H1 (cell line): ENCODE measurements around the gene POMZP3. TPM values are rescaled to one million over a fixed set of nuclear protein-coding genes. Genes with fewer than 3 reads are reported as not detected.
"Not testable (repeated sequence)": the region's sequence is repeated elsewhere in the genome, so short reads cannot be mapped to it uniquely, and the experiment has no call there.

ENCODE experiments used
- CTCF ChIA-PET: fragments of 300-600 bp; sonication (Branson Sonifier 250); formaldehyde crosslinking; loops from one replicate; lab custom pipeline; 2021; ENCODE audit not compliant: partially characterized antibody; lab: Charles Lee
- POLR2A ChIA-PET: fragments of 300-600 bp; sonication (Branson Sonifier 250); formaldehyde crosslinking; loops from one replicate; lab custom pipeline; 2021; ENCODE audit warnings: inconsistent platforms; ENCODE audit not compliant: partially characterized antibody; lab: Charles Lee
- DNase-seq, 2 experiments: peaks; one replicate each; pipeline versions ENCODE4 v3.0.0 to v3.0.0-alpha.2; 2010 to 2022; ENCODE audit warnings: low spot score in 2 of 2, low read depth in 1 of 2, mixed read lengths in 1 of 2
- FAIRE-seq: peaks from 2 replicates; lab custom pipeline; 2011; peaks lifted over from hg19 to GRCh38; lab: Jason Lieb, UNC
- H2AFZ ChIP-seq: 2 replicates; pipeline ENCODE4 v1.8.1; 2012; ENCODE audit warnings: low read length, inconsistent platforms
- H2AK5ac ChIP-seq: 2 replicates; pipeline ENCODE4 v1.6.1; 2013; ENCODE audit warnings: low read depth, low read length
- H2BK120ac ChIP-seq: replicated peaks from 2 replicates; pipeline ENCODE3; 2013; ENCODE audit warnings: low read depth, low read length, inconsistent platforms
- H2BK12ac ChIP-seq: 2 replicates; pipeline ENCODE4 v1.6.1; 2013; ENCODE audit warnings: low read depth, low read length
- H2BK15ac ChIP-seq: 2 replicates; pipeline ENCODE4 v1.6.1; 2013; ENCODE audit warnings: low read length
- H2BK20ac ChIP-seq: 2 replicates; pipeline ENCODE4 v1.6.1; 2013; ENCODE audit warnings: low read length
- H2BK5ac ChIP-seq: 2 replicates; pipeline ENCODE4 v1.6.1; 2013; ENCODE audit warnings: low read depth, low read length
- H3K14ac ChIP-seq: 2 replicates; pipeline ENCODE4 v1.6.1; 2013; ENCODE audit warnings: inconsistent platforms; ENCODE audit not compliant: insufficient read length
- H3K18ac ChIP-seq: 2 replicates; pipeline ENCODE4 v1.6.1; 2013; ENCODE audit warnings: low read length; ENCODE audit errors: extremely low read depth
- H3K23ac ChIP-seq: 2 replicates; pipeline ENCODE4 v1.6.1; 2013; ENCODE audit warnings: inconsistent platforms; ENCODE audit not compliant: insufficient read length
- H3K23me2 ChIP-seq: 2 replicates; pipeline ENCODE4 v1.6.1; 2013; ENCODE audit warnings: low read depth, low read length
- H3K27ac ChIP-seq: 2 replicates; pipeline ENCODE4 v1.6.1; 2011; ENCODE audit warnings: low read depth, low read length, inconsistent platforms
- H3K27me3 ChIP-seq, 4 experiments: replicated peaks in 1 of 4; 1 replicate in 1 of 4; 2 replicates in 3 of 4; pipeline versions ENCODE4 v1.6.1 to v1.8.1; 2011 to 2013; ENCODE audit warnings: low read length in 3 of 4, mild to moderate bottlenecking in 3 of 4, inconsistent platforms in 2 of 4, mixed read lengths in 2 of 4, moderate library complexity in 1 of 4; ENCODE audit not compliant: control insufficient read depth in 3 of 4, insufficient read depth in 3 of 4; ENCODE audit errors: extremely low read depth in 1 of 4
- H3K36me3 ChIP-seq, 4 experiments: 2 replicates each; pipeline versions ENCODE4 v1.6.1 to v1.8.1; 2011 to 2013; ENCODE audit warnings: mild to moderate bottlenecking in 4 of 4, low read length in 3 of 4, moderate library complexity in 2 of 4, control low read depth in 1 of 4, inconsistent platforms in 1 of 4; ENCODE audit not compliant: insufficient read depth in 4 of 4, control insufficient read depth in 2 of 4
- H3K4ac ChIP-seq: replicated peaks from 2 replicates; pipeline ENCODE3; 2013; ENCODE audit warnings: low read length, low read depth, mixed read lengths, inconsistent platforms; ENCODE audit not compliant: insufficient read length
- H3K4me1 ChIP-seq, 4 experiments: replicated peaks in 1 of 4; 1 replicate in 1 of 4; 2 replicates in 3 of 4; pipeline versions ENCODE4 v1.6.1 to v1.8.1; 2011 to 2013; ENCODE audit warnings: low read length in 3 of 4, inconsistent platforms in 2 of 4, mixed read lengths in 1 of 4; ENCODE audit not compliant: insufficient read depth in 4 of 4, control insufficient read depth in 3 of 4
- H3K4me2 ChIP-seq, 2 experiments: 2 replicates each; pipeline versions ENCODE4 v1.6.1 to v1.8.1; 2011 to 2013; ENCODE audit warnings: low read depth in 2 of 2, low read length in 2 of 2, control low read depth in 1 of 2, inconsistent platforms in 1 of 2, mild to moderate bottlenecking in 1 of 2; ENCODE audit not compliant: insufficient read depth in 1 of 2
- H3K4me3 ChIP-seq, 4 experiments: fragments of 200-600, 300-600 bp in 1 of 4; sonication (generic), shearing (Covaris generic), sonication (Bioruptor Twin) in 1 of 4; 2 replicates each; pipeline versions ENCODE4 v1.5.1 to v1.8.1; 2011 to 2016; ENCODE audit warnings: low read length in 4 of 4, low read depth in 3 of 4, control low read depth in 2 of 4, inconsistent platforms in 2 of 4, mild to moderate bottlenecking in 2 of 4, mixed read lengths in 1 of 4, moderate library complexity in 1 of 4; ENCODE audit not compliant: insufficient read depth in 2 of 4; ENCODE audit errors: extremely low read depth in 1 of 4
- H3K56ac ChIP-seq: replicated peaks from 2 replicates; pipeline ENCODE3; 2013; ENCODE audit warnings: low read depth, mild to moderate bottlenecking, mixed read lengths, low read length, inconsistent platforms; ENCODE audit not compliant: insufficient read length
- H3K79me1 ChIP-seq: 2 replicates; pipeline ENCODE4 v1.6.1; 2013; ENCODE audit warnings: low read depth, low read length, control low read depth
- H3K79me2 ChIP-seq, 2 experiments: 2 replicates each; pipeline versions ENCODE4 v1.6.1 to v1.8.1; 2012 to 2013; ENCODE audit warnings: low read length in 2 of 2, mild to moderate bottlenecking in 2 of 2, inconsistent platforms in 1 of 2; ENCODE audit not compliant: insufficient read depth in 2 of 2, control insufficient read depth in 1 of 2
- H3K9ac ChIP-seq, 4 experiments: replicated peaks in 1 of 4; 1 replicate in 1 of 4; 2 replicates in 3 of 4; pipeline versions ENCODE4 v1.6.1 to v1.8.1; 2011 to 2013; ENCODE audit warnings: low read depth in 3 of 4, low read length in 3 of 4, control low read depth in 2 of 4, mild to moderate bottlenecking in 2 of 4, moderate library complexity in 2 of 4, inconsistent platforms in 1 of 4; ENCODE audit errors: extremely low read depth in 1 of 4
- H3K9me3 ChIP-seq, 2 experiments: 2 replicates each; pipeline versions ENCODE4 v1.6.1 to v1.8.1; 2012 to 2013; ENCODE audit warnings: mild to moderate bottlenecking in 2 of 2, moderate library complexity in 2 of 2, control low read depth in 1 of 2, inconsistent platforms in 1 of 2, low read depth in 1 of 2, low read length in 1 of 2, mixed read lengths in 1 of 2; ENCODE audit not compliant: insufficient read depth in 2 of 2
- H4K20me1 ChIP-seq, 2 experiments: replicated peaks in 1 of 2; 2 replicates each; pipeline versions ENCODE3 to v1.8.1; 2011 to 2013; ENCODE audit warnings: inconsistent platforms in 2 of 2, low read length in 2 of 2, mild to moderate bottlenecking in 1 of 2; ENCODE audit not compliant: insufficient read depth in 2 of 2, control insufficient read depth in 1 of 2
- H4K5ac ChIP-seq: 2 replicates; pipeline ENCODE4 v1.6.1; 2013; ENCODE audit warnings: low read length, low read depth, mixed read lengths, inconsistent platforms; ENCODE audit not compliant: insufficient read length
- H4K8ac ChIP-seq: 2 replicates; pipeline ENCODE4 v1.8.0; 2013; ENCODE audit warnings: mild to moderate bottlenecking, moderate library complexity, low read length, inconsistent platforms; ENCODE audit not compliant: insufficient read depth; ENCODE audit errors: extremely low read depth
- H4K91ac ChIP-seq: replicated peaks from 2 replicates; pipeline ENCODE3; 2013; ENCODE audit warnings: low read length, mixed read lengths, inconsistent platforms; ENCODE audit not compliant: insufficient read length
- WGBS, 2 experiments: shearing (Covaris generic) in 1 of 2; methylation state at CpG; one replicate each; pipeline versions ENCODE4 v1.1.6 to v1.1.7; 2013 to 2015; ENCODE audit warnings: low lambda C conversion rate in 2 of 2, mixed read lengths in 2 of 2, inconsistent platforms in 1 of 2, low coverage in 1 of 2, missing lambda C conversion rate in 1 of 2; ENCODE audit not compliant: insufficient replicate concordance in 2 of 2, insufficient coverage in 1 of 2, insufficient read length in 1 of 2; ENCODE audit errors: extremely low coverage in 1 of 2, missing lambda C conversion rate in 1 of 2; 5-methylcytosine and 5-hydroxymethylcytosine counted together
- polyA plus RNA-seq, 7 experiments: library from polyadenylated mRNA; depleted of rRNA in 3 of 7; stranded (reverse) in 5 of 7; unstranded in 2 of 7; fragments of >200 nt in 5 of 7; fragments of 200-250 nt in 2 of 7; gene quantifications; 1 replicate in 5 of 7; 2 replicates in 1 of 7; 4 replicates in 1 of 7; pipeline versions ENCODE4 v1.2.1 to v1.2.3, GENCODE V29; 2011 to 2013; ENCODE audit warnings: missing spikeins in 2 of 7, mixed read lengths in 2 of 7
- total RNA-seq: library from RNA; stranded (reverse); fragmentation: NEBNext Ultra II Directional; extraction: Animal tissue kit (Norgen Biotek cat#: 25700); gene quantifications from 2 replicates; pipeline ENCODE4 v1.2.1, GENCODE V29; 2021

Gene POMZP3
- total and polyA plus RNA-seq, 2 of the 8 experiments (the other 6 are each of a cell fraction or from before 2014, with no cell fraction given) = 3.2 to 9.0 TPM

- CTCF ChIA-PET, H3K36me3 ChIP-seq, DNase-seq, H2BK5ac ChIP-seq, H3K23me2 ChIP-seq, H2BK120ac ChIP-seq, H3K27me3 ChIP-seq, H3K4me2 ChIP-seq, H4K91ac ChIP-seq, H4K5ac ChIP-seq, H3K9me3 ChIP-seq, H3K79me1 ChIP-seq, H3K9ac ChIP-seq, H2BK20ac ChIP-seq, H2BK15ac ChIP-seq, H3K23ac ChIP-seq, H3K56ac ChIP-seq, H2AK5ac ChIP-seq, H3K18ac ChIP-seq, H3K79me2 ChIP-seq, H3K4me3 ChIP-seq, H2AFZ ChIP-seq, H3K4ac ChIP-seq, H3K27ac ChIP-seq, H3K14ac ChIP-seq, H2BK12ac ChIP-seq, H3K4me1 ChIP-seq, H4K20me1 ChIP-seq, H4K8ac ChIP-seq: not testable (repeated sequence)
- POLR2A ChIA-PET = interaction anchor here (1.2 kb wide), 1 partner anchor 51 kb away, joined by 3 read pairs; no protein-coding TSS in a partner anchor
- FAIRE-seq = peak; percentile 24
- WGBS, 2 experiments = 100% methylated on average over 1 of the region's 2 CpGs; no CpG with 5 or more reads in 1 of the 2 experiments
These were observed 27.0 kb downstream of the POMZP3 start for GRCh38 chr7:76600116-76600482.

DNA sequence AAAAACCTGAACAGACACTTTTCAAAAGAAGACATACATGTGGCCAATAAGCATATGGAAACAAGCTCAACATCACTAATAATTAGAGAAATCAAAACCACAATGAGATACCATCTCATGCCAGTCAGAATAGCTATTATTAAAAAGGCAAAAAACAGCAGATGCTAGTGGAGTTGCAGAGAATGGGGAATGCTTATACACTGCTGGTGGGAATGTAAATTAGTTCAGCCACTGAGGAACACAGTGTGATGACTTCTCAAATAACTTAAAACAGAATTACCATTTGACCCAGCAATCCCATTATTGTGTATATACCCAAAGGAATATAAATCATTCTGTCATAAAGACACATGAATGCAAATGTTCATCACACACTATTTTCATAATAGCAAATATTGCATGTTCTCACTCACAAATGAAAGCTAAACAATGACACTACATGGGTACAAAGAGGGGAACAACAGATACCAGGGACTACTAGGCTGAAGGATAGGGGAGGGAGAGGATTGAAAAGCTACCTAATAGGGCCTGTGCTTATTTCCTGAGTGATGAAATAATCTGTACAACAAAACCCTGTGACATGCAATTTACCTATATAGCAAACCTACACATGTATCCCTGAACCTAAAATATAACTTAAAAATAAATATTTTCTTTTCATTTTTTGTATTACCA lies 28.4 kb downstream of the POMZP3 start:
- H4K5ac ChIP-seq, H2BK5ac ChIP-seq, H2BK15ac ChIP-seq, POLR2A ChIA-PET, H2BK120ac ChIP-seq, H3K9me3 ChIP-seq, DNase-seq, H3K56ac ChIP-seq, H4K20me1 ChIP-seq, H3K27ac ChIP-seq, H3K27me3 ChIP-seq, H3K79me1 ChIP-seq, H3K14ac ChIP-seq, H2AK5ac ChIP-seq, H3K4me2 ChIP-seq, H3K23ac ChIP-seq, H2BK20ac ChIP-seq, H2BK12ac ChIP-seq, H3K18ac ChIP-seq, H3K4me1 ChIP-seq, H4K8ac ChIP-seq, H4K91ac ChIP-seq, H2AFZ ChIP-seq, H3K9ac ChIP-seq, H3K23me2 ChIP-seq, H3K36me3 ChIP-seq, CTCF ChIA-PET, H3K4me3 ChIP-seq, H3K79me2 ChIP-seq, FAIRE-seq, H3K4ac ChIP-seq: not testable (repeated sequence)
